ENCODE data around the gene BCLAF3. TPM values are rescaled to one million over a fixed set of nuclear protein-coding genes. Genes with fewer than 3 reads are reported as not detected.

Gene BCLAF3
- total RNA-seq, 1 experiment from 2014 or later: 8.1 TPM

DNA sequence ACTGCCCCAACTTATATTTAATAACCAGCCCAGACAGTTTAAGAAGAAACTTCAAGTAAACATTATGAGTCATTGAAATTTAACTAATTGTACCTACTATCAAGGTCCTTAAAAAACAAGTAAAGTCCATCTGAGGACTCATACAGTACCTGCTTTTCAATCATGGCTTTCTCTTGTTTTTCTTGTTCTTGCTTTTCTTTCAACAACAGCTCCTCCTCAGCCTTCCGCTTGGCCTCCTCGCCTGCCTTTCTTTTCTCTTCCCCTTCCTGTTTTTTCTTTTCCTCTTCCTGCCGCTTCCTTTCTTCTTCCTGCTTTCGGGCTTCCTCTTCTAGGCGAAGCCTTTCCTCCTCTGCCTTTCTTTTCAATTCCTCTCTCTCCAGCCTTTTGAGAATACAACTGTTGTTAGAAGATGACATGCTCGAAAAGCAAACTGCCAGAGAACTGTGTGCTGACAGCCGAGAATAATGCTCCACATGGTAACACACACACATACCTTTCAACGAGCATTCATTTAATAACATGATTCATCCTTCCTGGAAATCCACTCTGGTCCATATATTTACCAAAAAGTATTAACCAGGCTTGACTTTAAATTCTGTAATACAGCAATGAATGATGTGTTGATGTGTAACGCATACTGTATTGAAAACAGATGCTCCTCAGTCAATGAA is 25.2 kb upstream of the BCLAF3 start:
- CTCF ChIA-PET: no interaction called here
- POLR2A ChIA-PET: no interaction called here
- TF ChIP-seq NFE2L1 (CRISPR knock-in tag; IDR thresholded peaks at IDR 0.05) (no peak), ZNF219 (CRISPR knock-in tag; IDR thresholded peaks at IDR 0.05; ENCODE audit: borderline replicate concordance) (no peak), ZNF232 (CRISPR knock-in tag; IDR thresholded peaks at IDR 0.05) (no peak), EMX1 (CRISPR knock-in tag; IDR thresholded peaks at IDR 0.05) (no peak), SOX15 (CRISPR knock-in tag; IDR thresholded peaks at IDR 0.05) (no peak), ETV6 (CRISPR knock-in tag; IDR thresholded peaks at IDR 0.05) (no peak)
- TF ChIP-seq, protein P1, sequence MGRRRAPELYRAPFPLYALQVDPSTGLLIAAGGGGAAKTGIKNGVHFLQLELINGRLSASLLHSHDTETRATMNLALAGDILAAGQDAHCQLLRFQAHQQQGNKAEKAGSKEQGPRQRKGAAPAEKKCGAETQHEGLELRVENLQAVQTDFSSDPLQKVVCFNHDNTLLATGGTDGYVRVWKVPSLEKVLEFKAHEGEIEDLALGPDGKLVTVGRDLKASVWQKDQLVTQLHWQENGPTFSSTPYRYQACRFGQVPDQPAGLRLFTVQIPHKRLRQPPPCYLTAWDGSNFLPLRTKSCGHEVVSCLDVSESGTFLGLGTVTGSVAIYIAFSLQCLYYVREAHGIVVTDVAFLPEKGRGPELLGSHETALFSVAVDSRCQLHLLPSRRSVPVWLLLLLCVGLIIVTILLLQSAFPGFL (CRISPR knock-in tag; IDR thresholded peaks at IDR 0.05; ENCODE audit: borderline replicate concordance): no peak
- TF ChIP-seq, protein P2, sequence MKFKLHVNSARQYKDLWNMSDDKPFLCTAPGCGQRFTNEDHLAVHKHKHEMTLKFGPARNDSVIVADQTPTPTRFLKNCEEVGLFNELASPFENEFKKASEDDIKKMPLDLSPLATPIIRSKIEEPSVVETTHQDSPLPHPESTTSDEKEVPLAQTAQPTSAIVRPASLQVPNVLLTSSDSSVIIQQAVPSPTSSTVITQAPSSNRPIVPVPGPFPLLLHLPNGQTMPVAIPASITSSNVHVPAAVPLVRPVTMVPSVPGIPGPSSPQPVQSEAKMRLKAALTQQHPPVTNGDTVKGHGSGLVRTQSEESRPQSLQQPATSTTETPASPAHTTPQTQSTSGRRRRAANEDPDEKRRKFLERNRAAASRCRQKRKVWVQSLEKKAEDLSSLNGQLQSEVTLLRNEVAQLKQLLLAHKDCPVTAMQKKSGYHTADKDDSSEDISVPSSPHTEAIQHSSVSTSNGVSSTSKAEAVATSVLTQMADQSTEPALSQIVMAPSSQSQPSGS (CRISPR knock-in tag; IDR thresholded peaks at IDR 0.05; ENCODE audit: borderline replicate concordance, low read depth): no peak
- TF ChIP-seq, protein P3, sequence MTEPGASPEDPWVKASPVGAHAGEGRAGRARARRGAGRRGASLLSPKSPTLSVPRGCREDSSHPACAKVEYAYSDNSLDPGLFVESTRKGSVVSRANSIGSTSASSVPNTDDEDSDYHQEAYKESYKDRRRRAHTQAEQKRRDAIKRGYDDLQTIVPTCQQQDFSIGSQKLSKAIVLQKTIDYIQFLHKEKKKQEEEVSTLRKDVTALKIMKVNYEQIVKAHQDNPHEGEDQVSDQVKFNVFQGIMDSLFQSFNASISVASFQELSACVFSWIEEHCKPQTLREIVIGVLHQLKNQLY (CRISPR knock-in tag; IDR thresholded peaks at IDR 0.05): no peak
- Mint-ChIP-seq H3K4me3 (no peak overlapping the region), H3K36me3 (no peaks in the 10 kb centered on the region), H3K9me3 (no peaks in the 10 kb centered on the region), H3K4me1 (no peaks in the 10 kb centered on the region), H3K27ac (no peak overlapping the region), H3K27me3 (ENCODE audit: low read depth) (no peaks in the 10 kb centered on the region; the same call in 1 of the 2 replicates)
- no peak for ATAC-seq
- no peak for DNase-seq (ENCODE audit: low spot score)

DNA sequence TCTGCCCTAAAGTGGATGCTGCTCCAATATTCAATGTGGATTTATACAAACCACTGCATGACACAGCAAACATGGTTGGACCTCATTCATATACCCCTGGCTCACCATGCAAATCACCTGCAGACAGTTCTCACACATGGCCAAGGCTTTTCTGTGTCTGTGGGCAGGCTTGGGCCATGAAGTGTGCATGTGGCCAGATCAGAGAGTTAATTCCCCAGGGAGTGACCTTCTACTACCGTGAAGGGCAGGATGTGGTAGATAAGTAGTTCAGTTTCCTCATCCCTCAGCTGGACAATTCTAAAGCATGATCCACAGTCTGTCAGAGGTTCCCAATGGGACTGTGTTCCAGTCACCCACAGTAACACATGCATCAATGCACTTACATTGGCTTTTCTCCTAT is 24.6 kb upstream of the BCLAF3 start:
- DNase-seq (ENCODE audit: low spot score) (no peak), ATAC-seq (no peak)
- ChIA-PET POLR2A (no interaction called here), CTCF (no interaction called here)
- Mint-ChIP-seq H3K4me3 (no peak overlapping the region), H3K9me3 (no peaks in the 10 kb centered on the region), H3K27me3 (ENCODE audit: low read depth) (no peaks in the 10 kb centered on the region; the same call in 1 of the 2 replicates), H3K4me1 (no peaks in the 10 kb centered on the region), H3K27ac (no peak overlapping the region), H3K36me3 (no peaks in the 10 kb centered on the region)
- TF ChIP-seq ZNF317 (CRISPR knock-in tag; IDR thresholded peaks at IDR 0.05; ENCODE audit: borderline replicate concordance, low read depth) (no peak), PRRX2 (CRISPR knock-in tag; IDR thresholded peaks at IDR 0.05) (no peak), ZNF416 (CRISPR knock-in tag; IDR thresholded peaks at IDR 0.05) (no peak), RELA (CRISPR knock-in tag; IDR thresholded peaks at IDR 0.05; ENCODE audit: borderline replicate concordance) (no peak), ETV6 (CRISPR knock-in tag; IDR thresholded peaks at IDR 0.05) (no peak), ZNF138 (CRISPR knock-in tag; conservative IDR thresholded peaks at IDR 0.05) (no peak), FOXK1 (CRISPR knock-in tag; IDR thresholded peaks at IDR 0.05) (no peak), ZNF219 (CRISPR knock-in tag; IDR thresholded peaks at IDR 0.05; ENCODE audit: borderline replicate concordance) (no peak), RORB (CRISPR knock-in tag; IDR thresholded peaks at IDR 0.05) (no peak), TCF7 (CRISPR knock-in tag; IDR thresholded peaks at IDR 0.05; ENCODE audit: low read depth) (no peak), SP1 (CRISPR knock-in tag; conservative IDR thresholded peaks at IDR 0.05) (no peak)
- TF ChIP-seq, protein P4, sequence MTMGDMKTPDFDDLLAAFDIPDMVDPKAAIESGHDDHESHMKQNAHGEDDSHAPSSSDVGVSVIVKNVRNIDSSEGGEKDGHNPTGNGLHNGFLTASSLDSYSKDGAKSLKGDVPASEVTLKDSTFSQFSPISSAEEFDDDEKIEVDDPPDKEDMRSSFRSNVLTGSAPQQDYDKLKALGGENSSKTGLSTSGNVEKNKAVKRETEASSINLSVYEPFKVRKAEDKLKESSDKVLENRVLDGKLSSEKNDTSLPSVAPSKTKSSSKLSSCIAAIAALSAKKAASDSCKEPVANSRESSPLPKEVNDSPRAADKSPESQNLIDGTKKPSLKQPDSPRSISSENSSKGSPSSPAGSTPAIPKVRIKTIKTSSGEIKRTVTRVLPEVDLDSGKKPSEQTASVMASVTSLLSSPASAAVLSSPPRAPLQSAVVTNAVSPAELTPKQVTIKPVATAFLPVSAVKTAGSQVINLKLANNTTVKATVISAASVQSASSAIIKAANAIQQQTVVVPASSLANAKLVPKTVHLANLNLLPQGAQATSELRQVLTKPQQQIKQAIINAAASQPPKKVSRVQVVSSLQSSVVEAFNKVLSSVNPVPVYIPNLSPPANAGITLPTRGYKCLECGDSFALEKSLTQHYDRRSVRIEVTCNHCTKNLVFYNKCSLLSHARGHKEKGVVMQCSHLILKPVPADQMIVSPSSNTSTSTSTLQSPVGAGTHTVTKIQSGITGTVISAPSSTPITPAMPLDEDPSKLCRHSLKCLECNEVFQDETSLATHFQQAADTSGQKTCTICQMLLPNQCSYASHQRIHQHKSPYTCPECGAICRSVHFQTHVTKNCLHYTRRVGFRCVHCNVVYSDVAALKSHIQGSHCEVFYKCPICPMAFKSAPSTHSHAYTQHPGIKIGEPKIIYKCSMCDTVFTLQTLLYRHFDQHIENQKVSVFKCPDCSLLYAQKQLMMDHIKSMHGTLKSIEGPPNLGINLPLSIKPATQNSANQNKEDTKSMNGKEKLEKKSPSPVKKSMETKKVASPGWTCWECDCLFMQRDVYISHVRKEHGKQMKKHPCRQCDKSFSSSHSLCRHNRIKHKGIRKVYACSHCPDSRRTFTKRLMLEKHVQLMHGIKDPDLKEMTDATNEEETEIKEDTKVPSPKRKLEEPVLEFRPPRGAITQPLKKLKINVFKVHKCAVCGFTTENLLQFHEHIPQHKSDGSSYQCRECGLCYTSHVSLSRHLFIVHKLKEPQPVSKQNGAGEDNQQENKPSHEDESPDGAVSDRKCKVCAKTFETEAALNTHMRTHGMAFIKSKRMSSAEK (CRISPR knock-in tag; IDR thresholded peaks at IDR 0.05; ENCODE audit: borderline replicate concordance): no peak
- TF ChIP-seq, protein P5, sequence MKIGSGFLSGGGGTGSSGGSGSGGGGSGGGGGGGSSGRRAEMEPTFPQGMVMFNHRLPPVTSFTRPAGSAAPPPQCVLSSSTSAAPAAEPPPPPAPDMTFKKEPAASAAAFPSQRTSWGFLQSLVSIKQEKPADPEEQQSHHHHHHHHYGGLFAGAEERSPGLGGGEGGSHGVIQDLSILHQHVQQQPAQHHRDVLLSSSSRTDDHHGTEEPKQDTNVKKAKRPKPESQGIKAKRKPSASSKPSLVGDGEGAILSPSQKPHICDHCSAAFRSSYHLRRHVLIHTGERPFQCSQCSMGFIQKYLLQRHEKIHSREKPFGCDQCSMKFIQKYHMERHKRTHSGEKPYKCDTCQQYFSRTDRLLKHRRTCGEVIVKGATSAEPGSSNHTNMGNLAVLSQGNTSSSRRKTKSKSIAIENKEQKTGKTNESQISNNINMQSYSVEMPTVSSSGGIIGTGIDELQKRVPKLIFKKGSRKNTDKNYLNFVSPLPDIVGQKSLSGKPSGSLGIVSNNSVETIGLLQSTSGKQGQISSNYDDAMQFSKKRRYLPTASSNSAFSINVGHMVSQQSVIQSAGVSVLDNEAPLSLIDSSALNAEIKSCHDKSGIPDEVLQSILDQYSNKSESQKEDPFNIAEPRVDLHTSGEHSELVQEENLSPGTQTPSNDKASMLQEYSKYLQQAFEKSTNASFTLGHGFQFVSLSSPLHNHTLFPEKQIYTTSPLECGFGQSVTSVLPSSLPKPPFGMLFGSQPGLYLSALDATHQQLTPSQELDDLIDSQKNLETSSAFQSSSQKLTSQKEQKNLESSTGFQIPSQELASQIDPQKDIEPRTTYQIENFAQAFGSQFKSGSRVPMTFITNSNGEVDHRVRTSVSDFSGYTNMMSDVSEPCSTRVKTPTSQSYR (CRISPR knock-in tag; IDR thresholded peaks at IDR 0.05): no peak
- TF ChIP-seq, protein P3 (CRISPR knock-in tag; IDR thresholded peaks at IDR 0.05): no peak
- TF ChIP-seq, protein P6, sequence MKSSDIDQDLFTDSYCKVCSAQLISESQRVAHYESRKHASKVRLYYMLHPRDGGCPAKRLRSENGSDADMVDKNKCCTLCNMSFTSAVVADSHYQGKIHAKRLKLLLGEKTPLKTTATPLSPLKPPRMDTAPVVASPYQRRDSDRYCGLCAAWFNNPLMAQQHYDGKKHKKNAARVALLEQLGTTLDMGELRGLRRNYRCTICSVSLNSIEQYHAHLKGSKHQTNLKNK (CRISPR knock-in tag; IDR thresholded peaks at IDR 0.05): no peak
- TF ChIP-seq, protein P7, sequence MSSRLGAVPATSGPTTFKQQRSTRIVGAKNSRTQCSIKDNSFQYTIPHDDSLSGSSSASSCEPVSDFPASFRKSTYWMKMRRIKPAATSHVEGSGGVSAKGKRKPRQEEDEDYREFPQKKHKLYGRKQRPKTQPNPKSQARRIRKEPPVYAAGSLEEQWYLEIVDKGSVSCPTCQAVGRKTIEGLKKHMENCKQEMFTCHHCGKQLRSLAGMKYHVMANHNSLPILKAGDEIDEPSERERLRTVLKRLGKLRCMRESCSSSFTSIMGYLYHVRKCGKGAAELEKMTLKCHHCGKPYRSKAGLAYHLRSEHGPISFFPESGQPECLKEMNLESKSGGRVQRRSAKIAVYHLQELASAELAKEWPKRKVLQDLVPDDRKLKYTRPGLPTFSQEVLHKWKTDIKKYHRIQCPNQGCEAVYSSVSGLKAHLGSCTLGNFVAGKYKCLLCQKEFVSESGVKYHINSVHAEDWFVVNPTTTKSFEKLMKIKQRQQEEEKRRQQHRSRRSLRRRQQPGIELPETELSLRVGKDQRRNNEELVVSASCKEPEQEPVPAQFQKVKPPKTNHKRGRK (CRISPR knock-in tag; IDR thresholded peaks at IDR 0.05; ENCODE audit: borderline replicate concordance): no peak

Data from WTC11 (cell line).